Kidney (tissue), 14 donors: ENCODE data around the gene VWA5B1. TPM values are rescaled to one million over a fixed set of nuclear protein-coding genes. Genes with fewer than 3 reads are reported as not detected.

Source experiments
- DNase-seq, 5 donors: peaks; one replicate each; pipeline ENCODE4 v3.0.0-alpha.2; 2013 to 2020
- FAIRE-seq: peaks from 2 replicates; lab custom pipeline; 2012; peaks lifted over from hg19 to GRCh38; lab: Jason Lieb, UNC
- H3K27ac ChIP-seq, 2 donors: one replicate each; pipeline ENCODE4 v1.7.0; 2013; ENCODE audit warnings: low read depth in 2 of 2, low read length in 2 of 2, inconsistent platforms in 1 of 2
- H3K27me3 ChIP-seq: one replicate; pipeline ENCODE4 v1.7.1; 2013; ENCODE audit warnings: low read length, inconsistent platforms; ENCODE audit not compliant: control insufficient read depth, insufficient read depth
- H3K36me3 ChIP-seq, 3 donors: one replicate each; pipeline versions ENCODE4 v1.7.0 to v1.7.1; 2013; ENCODE audit warnings: low read length in 3 of 3, control low read depth in 1 of 3, inconsistent platforms in 1 of 3; ENCODE audit not compliant: insufficient read depth in 3 of 3, control insufficient read depth in 2 of 3
- H3K4me1 ChIP-seq, 3 donors: one replicate each; pipeline versions ENCODE4 v1.7.0 to v1.7.1; 2013; ENCODE audit warnings: low read length in 3 of 3, inconsistent platforms in 1 of 3, low read depth in 1 of 3; ENCODE audit not compliant: control insufficient read depth in 2 of 3, insufficient read depth in 2 of 3
- H3K4me3 ChIP-seq, 3 donors: one replicate each; pipeline versions ENCODE4 v1.7.0 to v1.8.1; 2013; ENCODE audit warnings: low read length in 3 of 3, control low read depth in 1 of 3, inconsistent platforms in 1 of 3
- H3K9ac ChIP-seq, 3 donors: one replicate each; pipeline versions ENCODE4 v1.7.0 to v1.7.1; 2013; ENCODE audit warnings: low read length in 3 of 3, control low read depth in 1 of 3, inconsistent platforms in 1 of 3
- H3K9me3 ChIP-seq, 3 donors: one replicate each; pipeline versions ENCODE4 v1.7.0 to v1.7.1; 2013; ENCODE audit warnings: low read length in 3 of 3, control low read depth in 1 of 3, inconsistent platforms in 1 of 3; ENCODE audit not compliant: control insufficient read depth in 2 of 3, insufficient read depth in 1 of 3
- CTCF ChIP-seq: IDR thresholded peaks from 3 replicates; pipeline ENCODE4 v1.5.1; 2012; ENCODE audit warnings: mild to moderate bottlenecking, moderate library complexity, borderline replicate concordance; ENCODE audit not compliant: insufficient read depth; ENCODE audit errors: extremely low read depth
- intact Hi-C: fragments of 100-400 bp; cut with DNase I; formaldehyde crosslinking; loops from one replicate; pipeline ENCODE4 v1.11.1; 2022
- polyA plus RNA-seq: library from polyadenylated mRNA; stranded (reverse); fragments of 350-450 nt; fragmentation: Illumina TruSeq; extraction: RNeasy Lipid Tissue Mini Kit (QIAGEN cat#74804); gene quantifications from one replicate; pipeline ENCODE4 v1.2.3, GENCODE V29; 2014; ENCODE audit warnings: low read depth, low replicate concordance; ENCODE audit not compliant: insufficient read depth
- total RNA-seq: library from RNA; stranded (reverse); fragmentation: NEBNext Ultra II Directional; extraction: Animal tissue kit (Norgen Biotek cat#: 25700); gene quantifications from one replicate; pipeline ENCODE4 v1.2.1, GENCODE V29; 2021
- donor health status: control.
- donor health status: control.
- donor health status: control.
- donor health status: control.
- donor health status: control.
- donor health status: DM: yes; HTN: yes; CAD: no.
- donor health status: Normal renal cell carcinoma (clear cell type).

VWA5B1 gene
- total and polyA plus RNA-seq, 2 donors from 2014 or later = 0.69 to 1.4 TPM

GRCh38 chr1:20321573-20321972, 30.9 kb downstream of the VWA5B1 start:
- TF ChIP-seq CTCF = no peak
- Histone ChIP-seq H3K36me3 (no peaks in the 10 kb centered on the region), H3K27ac (no peak overlapping the region), H3K27me3 (no peaks in the 10 kb centered on the region), H3K9ac (no peak overlapping the region), H3K9me3 (no peaks in the 10 kb centered on the region), H3K4me1 (peaks cover 0 to 8% (median 6%) of the 10 kb centered on the region in 3 donors), H3K4me3 (no peak overlapping the region)
- intact Hi-C loops = no loop called here
- no peak for FAIRE-seq
- no peak for DNase-seq

- Histone ChIP-seq H3K27ac (no peak overlapping the region), H3K36me3 (no peaks in the 10 kb centered on the region), H3K4me1 (peaks cover 0 to 8% (median 6%) of the 10 kb centered on the region in 3 donors), H3K9ac (no peak overlapping the region), H3K9me3 (no peaks in the 10 kb centered on the region), H3K27me3 (no peaks in the 10 kb centered on the region), H3K4me3 (no peak overlapping the region)
- DNase-seq (no peak), FAIRE-seq (no peak)
- TF ChIP-seq CTCF = no peak
- intact Hi-C loops = no loop called here
These were observed 31.6 kb downstream of the VWA5B1 start for GRCh38 chr1:20322081-20322824.

- Histone ChIP-seq H3K9ac (no peak overlapping the region), H3K4me3 (no peak overlapping the region), H3K4me1 (peaks cover 0 to 8% (median 6%) of the 10 kb centered on the region in 3 donors), H3K27ac (no peak overlapping the region), H3K27me3 (no peaks in the 10 kb centered on the region), H3K36me3 (no peaks in the 10 kb centered on the region), H3K9me3 (no peaks in the 10 kb centered on the region)
- TF ChIP-seq CTCF = no peak
- DNase-seq (no peak), FAIRE-seq (no peak)
- intact Hi-C loops = no loop called here
These were observed 32.3 kb downstream of the VWA5B1 start for GRCh38 chr1:20322825-20323612.
